ENCODE data around the gene MACROD2. TPM values are rescaled to one million over a fixed set of nuclear protein-coding genes. Genes with fewer than 3 reads are reported as not detected.

MACROD2 gene
- total RNA-seq, 1 experiment from 2014 or later, result 1.6 TPM

DNA sequence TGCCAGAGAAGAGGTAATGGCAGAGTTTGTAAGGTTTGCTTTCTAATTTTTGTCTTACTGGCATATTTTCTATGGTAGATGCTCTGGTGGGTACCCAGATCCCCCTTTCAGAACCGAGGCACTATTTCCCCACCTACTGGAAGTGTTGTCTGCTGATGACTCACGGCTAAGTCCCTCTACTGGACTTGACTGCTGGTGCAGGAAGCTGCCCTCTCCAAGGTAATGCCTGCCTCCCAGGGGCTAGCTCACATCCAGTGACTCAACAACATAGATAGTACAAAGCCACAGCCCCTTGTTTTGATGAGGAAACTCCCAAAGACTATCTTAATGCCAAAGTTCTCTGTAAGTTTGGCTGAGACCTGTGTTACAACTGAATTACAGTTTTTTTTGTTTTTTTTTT lies 627.5 kb downstream of the MACROD2 start:
- Mint-ChIP-seq H3K36me3 (ENCODE audit: insufficient read depth in 1 of 3, low read depth in 3 of 3) (no peaks in the 10 kb centered on the region), H3K27me3 (ENCODE audit: low read depth) (no peaks in the 10 kb centered on the region; the same call in 1 of the 2 replicates), H3K4me3 (no peak overlapping the region), H3K4me1 (peaks cover 8% of the 10 kb centered on the region in 2 experiments), H3K9me3 (no peaks in the 10 kb centered on the region; a peak in 1 of 5 replicates), H3K27ac (no peak overlapping the region; a peak in 1 of 7 replicates)
- no CpG with 5 or more reads among the region's 2 CpGs for WGBS (ENCODE audit: extremely low coverage, insufficient read length, low lambda C conversion rate)
- Histone ChIP-seq H2BK120ac (ENCODE audit: low read depth, low read length, poor library complexity, severe bottlenecking) (no peak overlapping the region), H2BK20ac (ENCODE audit: low read depth, low read length, poor library complexity, severe bottlenecking) (no peak overlapping the region), H3K56ac (ENCODE audit: insufficient read length, low read depth, low read length) (no peak overlapping the region), H3K9me3 (ENCODE audit: control insufficient read depth, low read depth, low read length) (no peaks in the 10 kb centered on the region), H3K4me1 (ENCODE audit: insufficient read depth, low read length) (no peaks in the 10 kb centered on the region; the same call in 1 of the 2 replicates), H3K27me3 (ENCODE audit: insufficient read depth, low read length) (no peaks in the 10 kb centered on the region), H3K18ac (ENCODE audit: insufficient read length, low read depth, low read length) (no peak overlapping the region), H4K20me1 (ENCODE audit: control insufficient read depth, insufficient read depth, insufficient read length) (no peaks in the 10 kb centered on the region), H4K8ac (replicated peaks; ENCODE audit: insufficient read length, low read depth, low read length) (no peak overlapping the region), H2AFZ (ENCODE audit: low read length) (no peak overlapping the region), H3K23me2 (ENCODE audit: insufficient read length, low read depth, low read length, poor library complexity, severe bottlenecking) (no peaks in the 10 kb centered on the region), H2BK5ac (ENCODE audit: insufficient read length, low read length) (no peak overlapping the region), H3K23ac (ENCODE audit: insufficient read length, low read depth, low read length) (no peak overlapping the region), H3K4ac (ENCODE audit: low read depth, low read length) (no peak overlapping the region), H3K9ac (ENCODE audit: extremely low read depth, insufficient read length, low read length) (no peak overlapping the region), H3K79me2 (ENCODE audit: insufficient read depth, low read length) (no peaks in the 10 kb centered on the region), H4K5ac (ENCODE audit: insufficient read length, low read depth, low read length) (no peak overlapping the region), H4K91ac (ENCODE audit: insufficient read length, low read depth, low read length) (no peak overlapping the region), H3K4me2 (ENCODE audit: insufficient read depth, insufficient read length, low read length) (no peak overlapping the region), H2BK15ac (ENCODE audit: low read depth, low read length) (no peak overlapping the region), H3K14ac (ENCODE audit: insufficient read depth, low read length) (no peak overlapping the region), H3K79me1 (ENCODE audit: insufficient read depth, low read depth, low read length, poor library complexity, severe bottlenecking) (no peaks in the 10 kb centered on the region), H2BK12ac (ENCODE audit: insufficient read length, low read depth, low read length) (no peak overlapping the region), H2AK5ac (ENCODE audit: insufficient read length, low read length) (no peak overlapping the region), H3K27ac (ENCODE audit: insufficient read length, low read depth, low read length) (no peak overlapping the region), H3T11ph (ENCODE audit: low read length) (no peak overlapping the region)
- TF ChIP-seq, protein P1, sequence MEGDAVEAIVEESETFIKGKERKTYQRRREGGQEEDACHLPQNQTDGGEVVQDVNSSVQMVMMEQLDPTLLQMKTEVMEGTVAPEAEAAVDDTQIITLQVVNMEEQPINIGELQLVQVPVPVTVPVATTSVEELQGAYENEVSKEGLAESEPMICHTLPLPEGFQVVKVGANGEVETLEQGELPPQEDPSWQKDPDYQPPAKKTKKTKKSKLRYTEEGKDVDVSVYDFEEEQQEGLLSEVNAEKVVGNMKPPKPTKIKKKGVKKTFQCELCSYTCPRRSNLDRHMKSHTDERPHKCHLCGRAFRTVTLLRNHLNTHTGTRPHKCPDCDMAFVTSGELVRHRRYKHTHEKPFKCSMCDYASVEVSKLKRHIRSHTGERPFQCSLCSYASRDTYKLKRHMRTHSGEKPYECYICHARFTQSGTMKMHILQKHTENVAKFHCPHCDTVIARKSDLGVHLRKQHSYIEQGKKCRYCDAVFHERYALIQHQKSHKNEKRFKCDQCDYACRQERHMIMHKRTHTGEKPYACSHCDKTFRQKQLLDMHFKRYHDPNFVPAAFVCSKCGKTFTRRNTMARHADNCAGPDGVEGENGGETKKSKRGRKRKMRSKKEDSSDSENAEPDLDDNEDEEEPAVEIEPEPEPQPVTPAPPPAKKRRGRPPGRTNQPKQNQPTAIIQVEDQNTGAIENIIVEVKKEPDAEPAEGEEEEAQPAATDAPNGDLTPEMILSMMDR (conservative IDR thresholded peaks at IDR 0.05), result peak; percentile 60
- DNase-seq, result peak; percentile 68

Measured in H9 (cell line).